ENCODE measurements around the gene HIGD2B. TPM values are rescaled to one million over a fixed set of nuclear protein-coding genes. Genes with fewer than 3 reads are reported as not detected.
"Not testable (repeated sequence)": the region's sequence is repeated elsewhere in the genome, so short reads cannot be mapped to it uniquely, and the experiment has no call there.

HIGD2B gene
- total and polyA plus RNA-seq, 9 of the 15 experiments (the other 6 are each of a cell fraction or from before 2014, with no cell fraction given): 0.04 to 0.18 (median 0.14) TPM; not detected in 6

- H3K9ac ChIP-seq (ENCODE audit: insufficient read depth in 1 of 2, low read depth in 2 of 2, low read length in 2 of 2); POLR2A ChIA-PET; CTCF ChIA-PET (ENCODE audit: low intra/inter-chr PET ratio); BruUV-seq (replicated peaks); in situ Hi-C loops (cut with MboI); H2AFZ ChIP-seq (ENCODE audit: low read depth, low read length); ATAC-seq; H3K27ac ChIP-seq (ENCODE audit: extremely low read depth, low read depth, low read length); H3K79me2 ChIP-seq (ENCODE audit: control insufficient read depth, insufficient read depth, low read length); H3K27me3 ChIP-seq (ENCODE audit: control insufficient read depth in 2 of 2, insufficient read depth in 2 of 2, low read length in 2 of 2); H3K9me1 ChIP-seq (ENCODE audit: control insufficient read depth, insufficient read depth, low read length); FAIRE-seq; intact Hi-C loops (cut with micrococcal nuclease); H3K9me3 ChIP-seq (replicated peaks; ENCODE audit: control insufficient read depth, insufficient read depth, low read depth, low read length); H3K4me3 ChIP-seq; DNase-seq (ENCODE audit: extremely low read depth in 1 of 4, low spot score in 3 of 4); H3K4me2 ChIP-seq (ENCODE audit: insufficient read depth, low read length); H4K20me1 ChIP-seq (replicated peaks; ENCODE audit: control insufficient read depth, insufficient read depth, low read length); H3K4me1 ChIP-seq (replicated peaks in 1 of 2; ENCODE audit: control insufficient read depth in 2 of 2, insufficient read depth in 2 of 2, low read length in 2 of 2); TF ChIP-seq NR2C2 (CRISPR knock-in tag; IDR thresholded peaks at IDR 0.05): not testable (repeated sequence)
- peaks cover 11% of the 10 kb centered on the region; the same call in 2 of the 3 replicates for H3K36me3 ChIP-seq (ENCODE audit: control insufficient read depth, insufficient read depth, low read length)
- TF ChIP-seq L3MBTL2 (IDR thresholded peaks at IDR 0.05): peak; percentile 50; the same call in 1 of the 2 replicates
- TF ChIP-seq FOXA3 (CRISPR knock-in tag; conservative IDR thresholded peaks at IDR 0.05 in 1 of 2, IDR thresholded peaks at IDR 0.05 in 1 of 2): 0 out of 4 replicates have a peak, but pooled peaks of 1 of the 2 experiments have one; percentile 31
- TF ChIP-seq ESRRA (IDR thresholded peaks at IDR 0.05; ENCODE audit: borderline replicate concordance, low read depth): peak; percentile 77
- peak; percentile 31; the same call in 1 of the 2 replicates for TF ChIP-seq SOX6 (IDR thresholded peaks at IDR 0.05)
- TF ChIP-seq FOXJ2 (tag; IDR thresholded peaks at IDR 0.05): 0 out of 2 replicates have a peak, but pooled peaks have one; percentile 12
- TF ChIP-seq NR2C2 (tag; IDR thresholded peaks at IDR 0.05): peak; percentile 58; the same call in 1 of the 2 replicates
- 69% methylated on average over 8 of the region's 8 CpGs for WGBS (ENCODE audit: insufficient coverage, low coverage, missing lambda C conversion rate)
Measured at GRCh38 chr15:72708551-72709303, 22.7 kb upstream of the HIGD2B start.

All from K562 (cell line).